ENCODE measurements around the gene PTPRJ.

PTPRJ gene

DNA sequence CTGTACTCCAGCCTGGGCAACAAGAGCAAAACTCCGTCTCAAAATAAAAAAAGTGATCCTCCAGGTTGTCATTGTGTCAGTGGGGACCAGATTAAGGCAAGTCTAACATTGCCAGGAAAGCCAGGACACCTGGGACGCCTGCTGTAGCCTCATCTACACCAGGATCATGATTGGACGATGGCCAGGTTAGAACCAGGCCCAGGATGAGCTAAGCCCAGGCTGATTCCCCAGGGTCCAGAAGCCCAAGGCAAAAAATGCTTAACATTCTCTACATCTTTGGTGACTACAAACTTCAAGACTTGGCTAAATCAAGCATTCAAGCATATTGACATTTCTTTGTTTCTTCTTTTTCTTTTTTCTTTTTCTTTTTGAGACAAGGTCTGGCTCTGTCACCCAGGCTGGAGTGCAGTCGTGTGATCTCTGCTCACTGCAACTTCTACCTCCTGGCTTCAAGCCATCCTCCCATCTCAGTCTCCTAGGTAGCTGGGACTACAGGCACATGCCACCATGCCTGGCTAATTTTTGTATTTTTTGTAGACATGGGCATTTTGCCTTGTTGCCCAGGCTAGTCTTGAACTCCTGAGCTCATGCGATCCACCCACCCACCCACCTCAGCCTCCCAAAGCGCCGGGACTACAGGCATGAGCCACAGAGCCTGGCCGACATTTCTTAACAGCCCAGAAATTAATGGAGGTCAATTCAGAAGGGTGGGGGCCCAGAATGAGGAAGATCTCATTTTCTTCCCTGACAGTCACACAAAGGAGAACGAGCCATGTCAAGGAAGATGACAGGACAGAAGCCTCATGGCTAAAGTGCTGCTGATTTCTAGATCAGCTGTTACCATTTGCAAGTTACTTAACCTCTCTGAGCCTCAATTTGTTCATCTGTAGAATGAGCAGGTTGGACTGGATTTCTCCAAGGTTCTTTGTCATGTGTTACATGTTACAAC, 12.5 kb upstream of the PTPRJ start:
- DNase-seq (ENCODE audit: low read depth), result no peak

DNA sequence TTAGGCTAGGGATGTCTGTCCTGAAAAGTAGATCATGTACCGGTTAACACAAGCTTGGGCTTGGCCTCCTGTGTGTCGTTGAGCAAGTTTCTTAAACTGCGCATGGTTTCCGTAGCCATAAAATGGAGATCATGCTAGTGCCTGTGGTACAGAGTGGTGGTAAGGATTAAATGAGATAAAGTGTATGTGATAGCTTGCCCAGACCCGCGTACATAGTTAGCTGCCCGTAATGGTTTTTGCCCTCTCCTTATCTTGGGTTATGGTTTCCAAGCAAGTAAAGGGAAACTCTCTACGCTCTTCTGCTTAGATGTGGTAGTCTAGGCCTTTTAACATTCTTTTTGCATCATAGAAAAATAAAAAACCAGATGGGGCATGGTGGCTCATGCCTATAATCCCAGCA, 11.0 kb upstream of the PTPRJ start:
- DNase-seq (ENCODE audit: low read depth), result no peak

DNA sequence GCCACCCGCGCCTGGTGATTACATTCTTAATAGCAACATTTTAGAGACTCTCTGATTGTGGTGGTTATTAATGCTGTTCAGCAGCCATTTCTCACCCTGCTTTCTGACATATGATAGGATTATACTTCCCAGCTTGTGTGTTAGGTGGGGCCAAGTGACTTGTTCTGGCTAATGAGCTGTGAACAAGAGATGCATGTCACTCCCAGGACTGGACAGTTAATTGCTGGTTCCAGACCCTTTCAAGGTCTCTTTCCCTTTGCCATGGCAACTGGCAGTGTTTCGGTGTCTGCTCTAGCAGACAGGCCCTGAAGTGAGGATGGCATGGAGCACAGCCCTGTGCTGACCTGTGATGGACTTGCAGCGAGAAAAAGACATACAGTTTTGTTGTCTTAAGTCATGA, 8.9 kb upstream of the PTPRJ start:
- no peak for DNase-seq (ENCODE audit: low read depth)

DNA sequence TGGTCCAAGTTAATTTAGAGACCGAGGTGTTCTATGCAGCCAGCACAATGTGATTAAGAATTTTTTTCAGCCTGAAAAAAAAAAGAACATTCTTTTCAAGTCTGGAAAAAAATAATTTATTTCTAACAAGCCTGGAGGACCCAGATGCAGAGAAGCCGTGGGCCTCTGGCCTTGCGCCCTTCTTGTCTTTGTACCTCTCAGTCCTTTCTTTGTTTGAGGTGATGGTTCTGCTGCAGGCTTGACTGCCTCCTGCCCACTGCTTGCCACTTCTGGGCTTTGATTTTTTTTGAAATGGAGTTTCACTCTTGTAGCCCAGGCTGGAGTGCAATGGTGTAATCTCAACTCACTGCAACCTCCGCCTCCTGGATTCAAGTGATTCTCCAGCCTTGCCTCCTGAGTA, 7.2 kb upstream of the PTPRJ start:
- no peak for DNase-seq (ENCODE audit: low read depth)

DNA sequence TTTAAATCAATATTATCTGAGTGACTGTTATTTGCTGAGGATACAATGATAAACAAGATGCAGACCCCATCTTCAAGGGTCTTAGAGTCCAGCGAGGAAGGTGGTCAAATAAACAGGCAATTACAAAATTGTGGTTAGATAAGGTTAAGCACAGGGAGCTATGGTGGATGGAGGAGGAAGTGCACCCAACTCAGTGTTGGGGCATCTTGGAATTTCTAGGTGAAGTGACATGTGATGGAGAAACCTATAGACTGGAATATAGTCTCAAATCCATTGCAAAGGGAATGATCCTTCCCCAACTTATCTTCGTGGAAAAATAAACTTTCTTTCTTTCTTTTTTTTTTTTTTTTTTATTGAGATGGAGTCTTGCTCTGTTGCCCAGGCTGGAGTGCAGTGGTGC, 3.4 kb upstream of the PTPRJ start:
- no peak for DNase-seq (ENCODE audit: low read depth)

DNA sequence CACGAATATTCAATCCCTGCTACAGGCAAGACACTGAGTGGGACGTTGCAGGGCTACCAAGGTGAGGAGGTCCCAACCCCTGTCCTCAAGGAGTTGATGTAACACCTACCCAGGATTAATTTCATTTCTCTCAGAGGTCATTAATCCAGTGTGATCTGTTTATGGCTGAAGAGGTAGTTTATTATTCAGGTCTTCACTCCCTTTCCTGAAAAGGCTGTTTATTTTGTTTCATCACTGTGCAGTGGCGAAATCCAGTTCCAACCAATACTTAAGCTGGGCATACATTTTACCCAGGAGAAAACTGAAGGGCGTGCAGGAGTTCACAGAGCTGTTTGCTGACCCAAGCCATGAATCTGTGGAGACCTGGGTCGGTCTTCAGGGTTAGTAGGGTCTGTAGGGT, 2.7 kb upstream of the PTPRJ start:
- DNase-seq (ENCODE audit: low read depth), result no peak

DNA sequence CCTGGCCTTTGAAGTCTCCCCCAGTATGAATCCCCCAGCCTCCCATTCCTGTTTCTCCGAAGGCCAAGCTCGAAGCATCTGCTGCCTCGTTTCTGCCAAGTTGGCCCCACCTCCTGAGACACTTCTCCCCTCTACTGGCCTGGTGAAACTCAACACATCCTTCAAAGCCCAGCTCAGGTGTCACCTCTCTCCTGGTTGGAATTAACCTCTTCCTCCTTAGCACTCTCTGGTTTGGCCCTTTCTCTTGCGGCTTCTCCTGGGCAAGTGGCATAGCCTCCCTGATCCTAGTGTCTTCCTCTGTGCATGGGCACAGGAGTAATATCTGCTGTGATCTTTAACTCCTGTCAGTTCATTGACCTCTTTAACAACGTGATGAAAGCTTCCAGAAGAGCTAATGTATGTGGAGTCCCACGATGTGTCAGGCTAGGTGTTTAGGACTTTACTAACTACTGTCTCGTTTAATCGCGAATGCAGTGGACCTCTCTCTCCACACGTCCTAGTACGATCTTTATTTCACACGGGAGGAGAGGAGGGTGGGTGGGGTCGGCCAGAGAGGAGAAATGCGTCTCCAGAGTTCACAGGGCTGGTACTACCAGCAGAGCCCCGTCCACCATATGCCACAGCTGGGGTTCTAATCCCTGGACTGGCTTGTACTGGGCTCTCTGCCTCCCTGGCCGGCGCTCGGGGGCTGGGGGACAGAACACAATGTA, 826 bp upstream of the PTPRJ start:
- no peak for DNase-seq (ENCODE audit: low read depth)

- no peak for DNase-seq (ENCODE audit: low read depth)
These were observed 705 bp downstream of the PTPRJ start for GRCh38 chr11:47980907-47981621.

DNA sequence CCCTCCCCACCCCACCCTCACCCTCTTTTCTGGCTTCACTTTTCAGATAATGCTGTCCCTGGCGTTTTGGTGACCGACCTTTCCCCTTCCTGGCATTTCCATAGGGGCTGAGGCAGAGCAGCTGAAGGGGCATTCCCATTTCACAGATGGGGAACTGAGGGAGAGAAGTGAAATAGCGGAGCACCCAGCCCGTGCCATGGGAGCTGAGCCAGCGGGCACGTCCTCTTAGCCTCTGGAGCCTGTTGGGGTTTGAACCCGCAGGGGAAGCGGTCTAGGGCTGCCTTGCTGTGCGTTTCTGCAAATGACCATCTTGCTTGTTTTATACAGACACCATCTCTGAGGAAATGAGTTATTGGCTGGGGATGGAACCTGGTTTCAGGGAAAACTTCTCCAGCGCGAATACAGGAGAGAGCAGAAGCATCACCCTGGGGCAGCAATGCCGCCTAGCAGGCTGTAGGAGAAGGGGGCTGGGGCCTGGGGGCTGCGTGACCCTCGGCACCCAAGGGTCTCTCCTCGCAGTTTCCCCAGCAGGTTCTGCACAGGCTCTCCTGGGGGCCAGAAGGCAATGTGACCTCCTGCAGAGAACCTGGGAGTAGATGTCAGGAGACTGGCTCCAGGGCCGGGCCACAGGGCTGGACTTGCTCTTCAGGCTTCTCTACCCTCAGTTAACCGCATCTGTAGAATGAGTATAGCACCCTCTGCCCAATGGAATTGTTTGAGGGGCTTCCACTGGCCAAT, 1.5 kb downstream of the PTPRJ start:
- DNase-seq (ENCODE audit: low read depth), result no peak

GRCh38 chr11:47982616-47983015, 2.3 kb downstream of the PTPRJ start:
- DNase-seq (ENCODE audit: low read depth), result no peak

DNA sequence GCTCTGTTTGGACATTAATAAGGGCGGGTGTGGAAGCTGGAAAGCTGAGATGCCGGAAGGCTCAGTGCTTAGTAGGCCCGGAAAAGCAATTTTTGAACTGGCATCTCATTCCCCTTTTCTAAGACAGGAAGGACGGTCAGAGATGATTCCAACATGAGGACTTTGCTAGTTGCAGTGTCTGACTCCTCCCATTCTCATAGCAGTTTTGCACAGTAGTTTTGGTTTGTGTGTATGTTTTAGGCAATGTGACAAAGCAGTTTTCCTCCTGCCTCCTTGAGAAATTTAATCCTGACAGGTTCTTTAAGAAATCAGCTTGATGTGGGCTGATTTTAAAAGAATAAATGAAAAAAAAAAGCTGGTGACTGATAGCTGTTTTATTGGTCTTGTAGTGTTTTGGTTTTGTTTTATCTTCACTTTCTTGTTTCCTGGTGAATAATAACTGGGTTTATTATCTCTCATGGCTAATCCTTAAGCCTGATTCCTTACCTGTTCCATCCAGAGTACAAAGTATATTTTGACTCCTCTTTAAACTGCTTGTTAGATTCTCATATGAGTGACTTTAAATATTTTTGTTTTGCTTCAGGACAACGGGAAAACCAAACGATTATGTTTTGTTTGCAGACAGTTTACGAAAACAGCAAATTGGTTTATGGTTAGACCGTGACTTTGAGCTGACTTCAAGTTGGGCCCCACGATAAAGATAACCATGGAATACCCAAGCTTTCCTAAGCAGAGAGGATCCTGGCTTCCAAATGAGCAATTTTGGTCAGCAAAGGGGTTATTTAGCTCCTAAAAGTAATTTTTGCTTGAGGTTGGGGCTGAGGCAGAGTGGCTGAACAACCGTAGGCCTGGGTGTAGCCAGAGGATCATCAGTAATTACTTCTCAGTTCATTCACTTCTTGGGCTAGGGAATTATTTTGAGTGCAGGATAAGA, 3.4 kb downstream of the PTPRJ start:
- no peak for DNase-seq (ENCODE audit: low read depth)

- DNase-seq (ENCODE audit: low read depth), result no peak
These were observed 5.9 kb downstream of the PTPRJ start for GRCh38 chr11:47986219-47986618.

DNA sequence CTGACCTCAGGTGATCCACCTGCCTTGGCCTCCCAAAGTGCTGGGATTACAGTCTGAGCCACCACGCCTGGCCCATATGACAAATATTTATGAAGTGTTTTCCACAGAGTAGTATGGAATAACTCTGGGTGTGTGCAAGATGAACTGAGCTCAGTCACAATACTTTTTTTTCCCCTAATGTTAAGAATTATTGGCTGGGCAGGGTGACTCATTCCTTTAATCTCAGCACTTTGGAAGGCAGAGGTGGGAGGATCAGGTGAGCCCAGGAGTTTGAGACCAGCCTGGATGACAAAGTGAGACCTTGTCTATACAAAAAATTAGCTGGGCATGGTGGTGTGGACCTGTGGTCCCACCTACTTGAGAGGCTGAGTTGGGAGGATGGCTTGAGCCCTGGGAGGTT, 6.4 kb downstream of the PTPRJ start:
- DNase-seq (ENCODE audit: low read depth), result no peak

DNA sequence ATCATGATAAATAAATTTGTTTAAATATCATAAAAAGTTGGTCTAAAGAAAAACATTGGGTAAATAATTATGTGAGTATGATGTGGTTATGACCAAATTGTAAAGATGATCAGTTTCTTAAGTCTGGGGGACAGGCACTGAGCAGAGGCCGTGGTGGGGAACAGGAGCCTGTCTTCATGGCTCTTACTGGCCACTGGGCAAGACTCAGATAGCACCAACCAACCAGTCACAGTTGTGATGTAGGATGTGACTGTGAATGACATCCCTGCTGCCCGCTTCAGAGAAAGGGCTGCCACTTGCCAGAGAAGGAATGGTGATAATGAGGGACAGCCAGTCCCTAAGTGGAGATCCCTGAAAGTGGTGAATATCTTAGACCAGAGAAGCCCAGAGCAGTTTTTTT, 7.0 kb downstream of the PTPRJ start:
- DNase-seq (ENCODE audit: low read depth), result no peak

DNA sequence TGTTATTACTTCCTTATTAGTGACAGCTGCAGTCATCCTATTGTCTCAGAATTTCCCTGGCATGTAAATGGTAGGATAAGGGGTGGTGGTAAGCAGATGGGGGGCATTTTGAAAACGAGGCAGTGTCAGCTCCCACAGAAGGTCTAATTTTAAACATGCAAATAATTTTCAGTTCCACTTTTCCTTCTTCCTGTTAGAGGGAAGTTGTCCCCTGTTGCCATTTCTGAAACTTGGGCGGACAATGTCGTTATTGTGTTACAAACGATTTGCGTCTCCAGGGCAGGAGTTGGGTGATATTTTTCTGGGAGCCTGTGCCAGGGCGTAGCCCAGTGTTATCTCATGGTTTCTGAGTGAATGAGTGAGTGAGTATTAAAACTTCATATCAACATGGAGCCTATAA, 7.4 kb downstream of the PTPRJ start:
- no peak for DNase-seq (ENCODE audit: low read depth)

DNA sequence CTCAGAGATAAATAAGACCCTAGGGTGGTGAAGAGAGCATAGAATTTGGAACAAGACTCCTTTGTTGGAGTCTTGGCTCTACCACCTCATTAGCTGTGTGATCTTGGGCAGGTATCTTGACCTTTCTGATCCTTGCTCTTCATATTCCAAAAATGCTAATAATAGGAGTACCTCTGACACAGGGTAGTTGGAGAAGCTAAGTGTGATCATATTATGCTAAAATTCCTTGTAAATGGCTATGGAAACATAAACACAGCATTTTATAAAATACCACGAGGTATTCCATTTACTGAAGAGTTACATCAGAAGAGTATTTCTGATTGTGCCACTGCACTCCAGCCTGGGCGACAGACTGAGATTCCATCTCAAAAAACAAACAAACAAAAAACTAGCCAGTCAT, 9.4 kb downstream of the PTPRJ start:
- DNase-seq (ENCODE audit: low read depth), result no peak

GRCh38 chr11:47991266-47991830, 11.0 kb downstream of the PTPRJ start:
- DNase-seq (ENCODE audit: low read depth), result no peak

DNA sequence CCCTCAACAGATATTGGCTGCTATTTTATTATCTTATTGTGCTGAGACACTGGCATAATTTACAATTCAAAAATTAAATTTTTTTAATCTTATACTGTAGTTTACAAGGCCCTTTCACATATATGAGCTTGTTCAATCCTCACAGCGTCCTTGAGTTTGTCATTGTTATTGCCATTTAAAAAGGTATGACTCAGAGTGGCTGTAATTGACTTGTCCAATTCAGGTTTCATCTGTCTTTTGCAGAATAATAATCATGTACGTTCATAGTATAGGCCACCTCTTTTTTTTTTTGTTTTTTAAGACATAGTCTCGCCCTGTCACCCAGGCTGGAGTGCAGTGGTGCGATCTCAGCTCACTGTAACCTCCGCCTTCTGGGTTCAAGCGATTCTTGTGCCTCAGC, 11.5 kb downstream of the PTPRJ start:
- DNase-seq (ENCODE audit: low read depth), result no peak

DNA sequence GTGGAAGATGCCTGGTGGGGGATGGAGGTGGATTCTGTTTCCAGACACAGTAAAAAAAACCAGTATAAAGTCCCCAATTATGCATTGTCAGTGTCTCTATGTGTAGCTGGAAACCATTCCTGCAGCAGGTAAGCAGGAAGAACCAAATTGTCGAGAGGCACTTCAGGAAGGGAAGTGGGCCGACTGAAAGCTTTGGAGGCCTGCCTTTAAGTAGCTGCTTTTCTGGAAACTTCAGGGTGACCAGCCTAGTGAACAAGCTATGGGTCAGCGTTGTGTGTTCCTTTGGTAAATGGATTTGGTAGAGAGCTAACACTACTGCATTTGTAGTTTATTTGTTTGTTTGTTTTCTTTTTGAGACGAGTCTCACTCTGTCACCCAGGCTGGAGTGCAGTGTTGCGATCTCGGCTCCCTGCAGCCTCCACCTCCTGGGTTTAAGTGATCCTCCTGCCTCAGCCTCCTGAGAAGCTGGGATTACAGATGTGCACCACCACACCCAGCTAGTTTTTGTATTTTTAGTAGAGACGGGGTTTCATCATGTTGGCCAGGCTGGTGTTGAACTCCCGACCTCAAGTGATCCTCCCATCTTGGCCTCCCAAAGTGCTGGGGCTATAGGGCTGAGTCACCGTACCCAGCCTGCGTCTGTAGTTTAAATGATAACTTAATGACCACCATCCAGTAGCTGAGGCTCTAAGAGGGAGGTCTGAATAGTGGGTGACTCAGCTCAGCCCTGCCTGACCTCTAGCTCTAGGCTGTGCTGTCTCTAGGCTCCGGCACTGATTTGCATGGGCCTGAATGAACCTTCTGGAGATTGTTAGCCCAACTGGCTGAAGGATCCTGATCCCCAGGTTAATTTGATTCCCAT, 12.8 kb downstream of the PTPRJ start:
- no peak for DNase-seq (ENCODE audit: low read depth)

GRCh38 chr11:47994417-47994816, 14.1 kb downstream of the PTPRJ start:
- DNase-seq (ENCODE audit: low read depth), result no peak
